Measurements from ENCODE around the gene BAZ1A. TPM values are rescaled to one million over a fixed set of nuclear protein-coding genes. Genes with fewer than 3 reads are reported as not detected.
A peak's percentile ranks its signal among the peaks of the same experiment; 100 is the strongest.
"Not testable (repeated sequence)": the region's sequence is repeated elsewhere in the genome, so short reads cannot be mapped to it uniquely, and the experiment has no call there.

Gene BAZ1A
- total RNA-seq, 2 experiments from 2014 or later: 50.8 to 57.0 TPM

- CTCF ChIA-PET; H3K36me3 Mint-ChIP-seq (ENCODE audit: low read depth); H3K4me3 Mint-ChIP-seq; H3K4me1 Mint-ChIP-seq (ENCODE audit: low read depth); H3K27me3 Mint-ChIP-seq (ENCODE audit: low read depth); DNase-seq; intact Hi-C loops (cut with micrococcal nuclease); H3K9me3 Mint-ChIP-seq; H3K27ac Mint-ChIP-seq: not testable (repeated sequence)
Measured at GRCh38 chr14:34737079-34737478, 138.1 kb downstream of the BAZ1A start.

GRCh38 chr14:34733245-34733644 is 141.9 kb downstream of the BAZ1A start:
- no peak for DNase-seq
- no peaks in the 10 kb centered on the region for H3K27me3 Mint-ChIP-seq (ENCODE audit: low read depth)
- H3K36me3 Mint-ChIP-seq (ENCODE audit: low read depth): no peaks in the 10 kb centered on the region
- intact Hi-C loops (cut with micrococcal nuclease): no loop called here
- no peak overlapping the region for H3K27ac Mint-ChIP-seq
- H3K4me1 Mint-ChIP-seq (ENCODE audit: low read depth): no peaks in the 10 kb centered on the region
- CTCF ChIA-PET: interaction anchor here (0.7 to 2.3 kb wide), 5 partner anchors 10 to 411 kb away, joined by 3 to 13 read pairs (median 3); no protein-coding TSS in a partner anchor
- H3K9me3 Mint-ChIP-seq: no peaks in the 10 kb centered on the region
- H3K4me3 Mint-ChIP-seq: no peak overlapping the region

- CTCF ChIA-PET: interaction anchor here (0.7 to 2.3 kb wide), 4 partner anchors 10 to 412 kb away, joined by 3 to 13 read pairs (median 4); no protein-coding TSS in a partner anchor
- Mint-ChIP-seq H3K27ac (no peak overlapping the region), H3K9me3 (no peaks in the 10 kb centered on the region), H3K4me1 (ENCODE audit: low read depth) (no peaks in the 10 kb centered on the region), H3K27me3 (ENCODE audit: low read depth) (no peaks in the 10 kb centered on the region), H3K36me3 (ENCODE audit: low read depth) (no peaks in the 10 kb centered on the region), H3K4me3 (no peak overlapping the region)
- intact Hi-C loops (cut with micrococcal nuclease): no loop called here
- no peak for DNase-seq
Measured at GRCh38 chr14:34732802-34733201, 142.4 kb downstream of the BAZ1A start.

- Mint-ChIP-seq H3K4me1 (ENCODE audit: low read depth) (no peaks in the 10 kb centered on the region), H3K36me3 (ENCODE audit: low read depth) (no peaks in the 10 kb centered on the region), H3K27ac (no peak overlapping the region), H3K4me3 (no peak overlapping the region), H3K9me3 (no peaks in the 10 kb centered on the region), H3K27me3 (ENCODE audit: low read depth) (no peaks in the 10 kb centered on the region)
- intact Hi-C loops (cut with micrococcal nuclease): loop anchor here (1.0 to 2.0 kb wide), 2 partner anchors 52 to 393 kb away; no protein-coding TSS in a partner anchor
- CTCF ChIA-PET: interaction anchor here (0.6 to 5.0 kb wide), 13 partner anchors 9 to 554 kb away, joined by 3 to 77 read pairs (median 5); no protein-coding TSS in a partner anchor
- no peak for DNase-seq
Measured at GRCh38 chr14:34723867-34724266, 151.3 kb downstream of the BAZ1A start.

- Mint-ChIP-seq H3K9me3 (no peaks in the 10 kb centered on the region), H3K4me3 (no peak overlapping the region), H3K27me3 (ENCODE audit: low read depth) (no peaks in the 10 kb centered on the region), H3K27ac (no peak overlapping the region), H3K4me1 (ENCODE audit: low read depth) (no peaks in the 10 kb centered on the region), H3K36me3 (ENCODE audit: low read depth) (no peaks in the 10 kb centered on the region)
- CTCF ChIA-PET: interaction anchor here (0.6 to 5.0 kb wide), 34 partner anchors 8 to 702 kb away, joined by 3 to 77 read pairs (median 4); partner anchors contain the start of gene CFL2
- DNase-seq: peak; percentile 54
- intact Hi-C loops (cut with micrococcal nuclease): loop anchor here (1.0 to 2.0 kb wide), 2 partner anchors 51 to 392 kb away; no protein-coding TSS in a partner anchor
Measured at GRCh38 chr14:34722723-34723545, 152.2 kb downstream of the BAZ1A start.

- Mint-ChIP-seq H3K27ac (no peak overlapping the region), H3K27me3 (ENCODE audit: low read depth) (no peaks in the 10 kb centered on the region), H3K9me3 (no peaks in the 10 kb centered on the region), H3K36me3 (ENCODE audit: low read depth) (no peaks in the 10 kb centered on the region), H3K4me1 (ENCODE audit: low read depth) (no peaks in the 10 kb centered on the region), H3K4me3 (no peak overlapping the region)
- intact Hi-C loops (cut with micrococcal nuclease): no loop called here
- CTCF ChIA-PET: interaction anchor here (0.5 to 2.3 kb wide), 3 partner anchors 24 to 48 kb away, joined by 3 to 11 read pairs (median 4); no protein-coding TSS in a partner anchor
- no peak for DNase-seq
Measured at GRCh38 chr14:34721129-34721528, 154.0 kb downstream of the BAZ1A start.

GRCh38 chr14:34718750-34719304 is 156.3 kb downstream of the BAZ1A start:
- H3K4me1 Mint-ChIP-seq (ENCODE audit: low read depth): peaks cover 7% of the 10 kb centered on the region
- intact Hi-C loops (cut with micrococcal nuclease): loop anchor here (5.0 kb wide), 2 partner anchors 142 to 328 kb away; partner anchors contain the start of gene FAM177A1
- peaks cover under 1% of the 10 kb centered on the region for H3K36me3 Mint-ChIP-seq (ENCODE audit: low read depth)
- no peak overlapping the region for H3K4me3 Mint-ChIP-seq
- H3K27ac Mint-ChIP-seq: no peak overlapping the region
- CTCF ChIA-PET: interaction anchor here (0.7 to 2.3 kb wide), 3 partner anchors 46 to 321 kb away, joined by 3 to 11 read pairs (median 4); no protein-coding TSS in a partner anchor
- DNase-seq: no peak
- H3K27me3 Mint-ChIP-seq (ENCODE audit: low read depth): no peaks in the 10 kb centered on the region
- H3K9me3 Mint-ChIP-seq: no peaks in the 10 kb centered on the region

GRCh38 chr14:34715127-34715863 is 159.9 kb downstream of the BAZ1A start:
- peaks cover 5% of the 10 kb centered on the region for H3K36me3 Mint-ChIP-seq (ENCODE audit: low read depth)
- H3K27me3 Mint-ChIP-seq (ENCODE audit: low read depth): no peaks in the 10 kb centered on the region
- no peaks in the 10 kb centered on the region for H3K9me3 Mint-ChIP-seq
- CTCF ChIA-PET: interaction anchor here (0.5 to 1.8 kb wide), 4 partner anchors 7 to 350 kb away, joined by 3 to 9 read pairs (median 5); no protein-coding TSS in a partner anchor
- peak overlapping the region; percentile 41 for H3K27ac Mint-ChIP-seq
- H3K4me3 Mint-ChIP-seq: peak overlapping the region; percentile 71
- no peak for DNase-seq
- H3K4me1 Mint-ChIP-seq (ENCODE audit: low read depth): peaks cover 18% of the 10 kb centered on the region
- intact Hi-C loops (cut with micrococcal nuclease): loop anchor here (1.0 to 5.0 kb wide), 5 partner anchors 42 to 689 kb away; partner anchors contain the start of genes FAM177A1, NFKBIA and SRP54

- intact Hi-C loops (cut with micrococcal nuclease): loop anchor here (1.0 to 5.0 kb wide), 9 partner anchors 42 to 702 kb away; partner anchors contain the start of genes FAM177A1, NFKBIA, SPTSSA and SRP54
- peak; percentile 75 for DNase-seq
- Mint-ChIP-seq H3K4me1 (ENCODE audit: low read depth) (peaks cover 18% of the 10 kb centered on the region), H3K27me3 (ENCODE audit: low read depth) (no peaks in the 10 kb centered on the region), H3K36me3 (ENCODE audit: low read depth) (peaks cover 5% of the 10 kb centered on the region), H3K9me3 (no peaks in the 10 kb centered on the region), H3K4me3 (peak within 1 kb of the TSS; percentile 81), H3K27ac (peak within 1 kb of the TSS; percentile 82)
- CTCF ChIA-PET: interaction anchor here (1.8 to 2.0 kb wide), 2 partner anchors 8 to 42 kb away, joined by 9 to 10 read pairs; no protein-coding TSS in a partner anchor
Measured at GRCh38 chr14:34714320-34715126, 160.6 kb downstream of the BAZ1A start, which contains the start of gene CFL2. Gene CFL2, minus strand, starts transcription at chr14:34714593. Its CDS starts 53 bp downstream, at chr14:34714540.

GRCh38 chr14:34713681-34714319 is 161.4 kb downstream of the BAZ1A start:
- peak; percentile 60 for DNase-seq
- H3K4me3 Mint-ChIP-seq: peak overlapping the region; percentile 81
- intact Hi-C loops (cut with micrococcal nuclease): loop anchor here (1.0 to 5.0 kb wide), 7 partner anchors 41 to 703 kb away; partner anchors contain the start of genes PRORP, SNX6 and SPTSSA
- H3K4me1 Mint-ChIP-seq (ENCODE audit: low read depth): peaks cover 18% of the 10 kb centered on the region
- H3K27ac Mint-ChIP-seq: peak overlapping the region; percentile 82
- no peaks in the 10 kb centered on the region for H3K9me3 Mint-ChIP-seq
- peaks cover 5% of the 10 kb centered on the region for H3K36me3 Mint-ChIP-seq (ENCODE audit: low read depth)
- H3K27me3 Mint-ChIP-seq (ENCODE audit: low read depth): no peaks in the 10 kb centered on the region
- CTCF ChIA-PET: interaction anchor here (1.8 to 2.0 kb wide), 2 partner anchors 9 to 41 kb away, joined by 9 to 10 read pairs; no protein-coding TSS in a partner anchor
